HG03469 (cell line): Measurements from ENCODE around the gene CAB39L.
"Not testable (repeated sequence)": the region's sequence is repeated elsewhere in the genome, so short reads cannot be mapped to it uniquely, and the experiment has no call there.

Experiments used
- ATAC-seq: cut with Tn5 transposase; IDR thresholded peaks from one replicate; pipeline ENCODE4 v1.9.1; 2021; ENCODE audit warnings: mild to moderate bottlenecking, moderate library complexity, moderate number of reproducible peaks; ENCODE audit not compliant: unreplicated experiment

CAB39L gene

GRCh38 chr13:49294723-49295122 is 149.1 kb downstream of the CAB39L start:
- ATAC-seq: not testable (repeated sequence)

GRCh38 chr13:49292742-49293486 is 150.9 kb downstream of the CAB39L start:
- no peak for ATAC-seq

- ATAC-seq: no peak
Measured at GRCh38 chr13:49288458-49288857, 155.4 kb downstream of the CAB39L start.

- ATAC-seq: no peak
Measured at GRCh38 chr13:49287995-49288394, 155.9 kb downstream of the CAB39L start.

- ATAC-seq: no peak
Measured at GRCh38 chr13:49279885-49280284, 164.0 kb downstream of the CAB39L start.

GRCh38 chr13:49279112-49279511 is 164.8 kb downstream of the CAB39L start:
- ATAC-seq: no peak

GRCh38 chr13:49278211-49278610 is 165.7 kb downstream of the CAB39L start:
- ATAC-seq: no peak

- no peak for ATAC-seq
Measured at GRCh38 chr13:49272296-49272695, 171.6 kb downstream of the CAB39L start.

GRCh38 chr13:49271264-49271663 is 172.6 kb downstream of the CAB39L start:
- ATAC-seq: no peak

GRCh38 chr13:49265822-49266221 is 178.0 kb downstream of the CAB39L start:
- ATAC-seq: no peak

- ATAC-seq: no peak
Measured at GRCh38 chr13:49262634-49263033, 181.2 kb downstream of the CAB39L start.

- ATAC-seq: no peak
Measured at GRCh38 chr13:49259586-49259985, 184.3 kb downstream of the CAB39L start.
